ENCODE data around the gene GRHPR. TPM values are rescaled to one million over a fixed set of nuclear protein-coding genes. Genes with fewer than 3 reads are reported as not detected.

The GRHPR gene
- total and polyA plus RNA-seq, 10 of the 15 experiments (the other 5 are each of a cell fraction or from before 2014, with no cell fraction given) = 52.4 to 194 (median 126) TPM

GRCh38 chr9:37390759-37391158 lies 31.7 kb upstream of the GRHPR start (continued):
- TF ChIP-seq ZNF592 (IDR thresholded peaks at IDR 0.05) = 0 out of 2 replicates have a peak, but pooled peaks have one; percentile 14
- TF ChIP-seq SMAD1 (IDR thresholded peaks at IDR 0.05; ENCODE audit: low read depth, partially characterized antibody) = no peak
- TF ChIP-seq NBN (IDR thresholded peaks at IDR 0.05) = no peak
- TF ChIP-seq CHD1 (IDR thresholded peaks at IDR 0.05; ENCODE audit: low read depth, low read length) = no peak
- peak; percentile 86 for TF ChIP-seq ATF2 (IDR thresholded peaks at IDR 0.05; ENCODE audit: low read length)
- TF ChIP-seq TARDBP (IDR thresholded peaks at IDR 0.05; ENCODE audit: borderline replicate concordance) = peak; percentile 69; the same call in 1 of the 2 replicates
- TF ChIP-seq NFXL1 (IDR thresholded peaks at IDR 0.05; ENCODE audit: borderline replicate concordance) = no peak
- TF ChIP-seq SUZ12 (IDR thresholded peaks at IDR 0.05; ENCODE audit: unreplicated experiment) = no peak
- TF ChIP-seq RB1 (IDR thresholded peaks at IDR 0.05; ENCODE audit: borderline replicate concordance) = no peak
- TF ChIP-seq PAX8 (IDR thresholded peaks at IDR 0.05) = no peak
- no peak for TF ChIP-seq MAX (IDR thresholded peaks at IDR 0.05; ENCODE audit: low read depth, low read length)
- no peak for TF ChIP-seq E4F1 (IDR thresholded peaks at IDR 0.05; ENCODE audit: borderline replicate concordance, partially characterized antibody)
- no peak for TF ChIP-seq SIN3A (IDR thresholded peaks at IDR 0.05; ENCODE audit: low read depth, low read length)
- peak; percentile 75 to 83 for TF ChIP-seq BHLHE40 (IDR thresholded peaks at IDR 0.05; ENCODE audit: borderline replicate concordance in 1 of 2, low read depth in 2 of 2, low read length in 1 of 2)
- no peak for TF ChIP-seq ESRRA (IDR thresholded peaks at IDR 0.05; ENCODE audit: low read length)
- no peak for TF ChIP-seq BRCA1 (IDR thresholded peaks at IDR 0.05; ENCODE audit: low read depth, low read length)
- TF ChIP-seq HSF1 (IDR thresholded peaks at IDR 0.05; ENCODE audit: low read depth, low read length) = no peak
- peak; percentile 91 for TF ChIP-seq TCF12 (IDR thresholded peaks at IDR 0.05; ENCODE audit: low read depth, low read length)
- no peak for TF ChIP-seq IRF3 (IDR thresholded peaks at IDR 0.05)
- no peak for TF ChIP-seq FOS (IDR thresholded peaks at IDR 0.05; ENCODE audit: borderline replicate concordance, extremely low read depth, insufficient read length)
- TF ChIP-seq ZBED1 (IDR thresholded peaks at IDR 0.05; ENCODE audit: borderline replicate concordance) = peak; percentile 66; the same call in 1 of the 2 replicates

All from GM12878 (cell line).